NCI-H2196 treated with DMSO at 0.1 percent for 48 hours (cell line): Measurements from ENCODE around the gene VPS4A.

Source experiments
- DNase-seq: peaks from one replicate; lab custom pipeline; 2025; ENCODE audit not compliant: unreplicated experiment; lab: John Stamatoyannopoulos, UW

Gene VPS4A

DNA sequence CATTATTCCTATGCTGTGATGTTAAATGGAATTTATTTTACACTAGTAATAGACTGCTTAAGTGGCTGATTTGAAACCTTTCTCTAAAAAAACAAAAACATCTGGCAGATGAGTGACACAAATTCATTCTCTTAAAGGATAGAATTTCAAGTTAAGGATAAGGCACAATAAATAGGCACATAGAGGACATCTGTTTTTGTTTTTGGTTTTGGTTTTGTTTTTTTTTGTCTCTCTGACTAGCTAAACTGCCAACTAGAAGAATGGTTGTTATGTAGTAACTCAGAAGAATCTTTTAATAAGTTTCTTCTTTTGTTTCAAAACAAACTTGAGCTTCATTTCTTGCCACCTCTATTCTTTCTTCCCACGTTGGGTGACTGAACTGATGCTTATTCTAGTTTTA is 5.1 kb upstream of the VPS4A start:
- no peak for DNase-seq

GRCh38 chr16:69307091-69307490 is 4.1 kb upstream of the VPS4A start:
- no peak for DNase-seq

DNA sequence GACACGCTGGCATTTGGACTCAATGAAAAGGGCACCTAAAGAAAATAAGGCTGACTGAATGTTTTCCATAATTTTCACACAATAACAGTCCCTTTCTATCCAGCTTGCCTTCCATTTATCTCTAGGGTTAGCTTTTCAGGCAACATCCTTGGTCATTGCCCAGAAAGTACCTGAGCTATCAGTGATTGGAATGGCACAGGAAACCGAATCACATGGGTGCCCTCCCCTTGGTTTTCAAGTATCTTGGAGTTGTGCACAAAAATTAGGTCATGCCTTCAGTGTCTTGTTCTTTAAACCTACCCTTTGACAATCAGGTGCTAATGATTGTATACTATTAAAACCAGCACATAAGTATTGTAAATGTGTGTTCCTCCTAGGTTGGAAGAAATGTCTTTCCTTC is 3.3 kb upstream of the VPS4A start:
- no peak for DNase-seq

DNA sequence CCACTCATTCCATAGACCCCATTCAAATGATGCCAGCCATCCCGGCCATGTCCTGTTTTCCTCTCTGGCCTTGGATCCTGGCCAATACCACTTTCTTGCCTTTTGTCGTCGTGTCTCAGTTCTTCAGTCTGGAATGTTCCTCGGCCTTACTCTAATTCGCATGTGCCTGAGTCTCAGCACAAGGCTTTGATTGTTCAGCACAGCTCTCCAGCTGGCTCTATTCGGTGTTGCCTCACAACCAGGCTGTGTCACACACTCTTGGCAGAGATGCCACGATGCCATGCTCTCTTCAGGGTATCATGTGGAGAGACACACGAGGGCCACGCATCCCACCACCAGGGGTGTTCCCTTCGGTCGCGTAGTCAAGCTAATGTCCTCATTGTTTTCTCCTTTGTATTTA is 1.8 kb upstream of the VPS4A start:
- no peak for DNase-seq

DNA sequence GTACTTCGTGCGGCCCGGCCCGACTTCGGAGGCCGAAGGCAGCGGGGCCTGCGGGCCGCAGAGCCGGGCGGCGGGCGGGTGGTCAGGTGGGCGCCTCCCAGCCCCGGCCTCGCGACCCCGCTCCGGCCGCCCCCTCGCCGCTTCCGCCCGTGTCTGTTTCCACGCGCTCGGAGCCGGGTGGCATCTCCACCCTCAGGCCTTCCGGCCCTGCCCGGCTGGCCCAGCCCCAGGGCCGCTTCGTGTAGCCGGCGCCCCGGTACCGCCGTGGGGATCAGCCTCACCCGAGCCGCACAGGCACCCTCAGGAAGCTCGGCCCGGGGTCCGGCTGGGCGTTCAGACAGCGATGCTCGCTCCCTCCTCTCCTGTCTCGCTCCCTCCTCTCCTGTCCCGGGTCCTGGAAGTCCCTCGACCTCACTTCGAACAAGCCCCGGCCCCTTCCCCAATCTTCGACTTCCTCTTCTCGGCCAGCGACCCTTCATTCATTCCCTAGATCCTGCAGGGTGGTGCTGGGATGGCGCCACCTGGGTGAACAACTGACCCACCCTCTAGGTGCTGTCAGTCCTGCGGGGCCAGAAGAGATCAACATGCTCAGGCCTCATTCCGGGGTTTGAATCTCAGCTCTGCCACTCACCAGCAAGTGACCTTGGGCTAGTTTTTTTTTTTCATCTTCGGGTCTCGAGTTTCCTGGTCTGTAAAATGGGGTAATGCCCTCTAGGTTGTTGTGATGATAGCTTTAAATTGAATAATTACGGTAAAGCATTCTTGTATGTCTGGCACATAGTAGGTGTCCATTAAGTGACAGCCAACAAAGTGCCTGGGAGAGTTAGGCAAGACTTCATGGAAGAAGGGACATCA is 610 bp downstream of the VPS4A start:
- DNase-seq = no peak

- DNase-seq = no peak
Measured at GRCh38 chr16:69313469-69313868, 2.3 kb downstream of the VPS4A start.

DNA sequence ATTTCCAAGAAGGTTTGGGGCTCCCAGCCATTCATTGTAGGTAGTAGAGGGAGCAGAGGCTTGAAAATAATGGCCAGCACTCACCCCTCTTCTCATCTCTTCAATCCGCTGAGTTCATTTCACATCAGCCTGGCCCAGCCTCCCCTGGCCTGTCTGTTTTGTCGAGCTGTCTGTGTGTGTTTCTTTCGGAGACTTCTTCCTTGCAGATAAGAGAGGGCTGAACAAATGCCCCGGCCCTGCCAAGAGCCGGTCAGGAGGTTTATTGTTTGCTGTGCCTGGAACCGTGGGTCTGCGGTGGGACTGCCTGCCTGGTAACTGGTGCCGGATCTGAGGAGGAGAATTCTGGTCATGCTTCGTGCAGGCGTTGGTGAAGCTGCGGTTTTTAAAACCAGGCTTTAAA is 3.4 kb downstream of the VPS4A start:
- DNase-seq = no peak

- no peak for DNase-seq
Measured at GRCh38 chr16:69315486-69316311, 4.5 kb downstream of the VPS4A start.

DNA sequence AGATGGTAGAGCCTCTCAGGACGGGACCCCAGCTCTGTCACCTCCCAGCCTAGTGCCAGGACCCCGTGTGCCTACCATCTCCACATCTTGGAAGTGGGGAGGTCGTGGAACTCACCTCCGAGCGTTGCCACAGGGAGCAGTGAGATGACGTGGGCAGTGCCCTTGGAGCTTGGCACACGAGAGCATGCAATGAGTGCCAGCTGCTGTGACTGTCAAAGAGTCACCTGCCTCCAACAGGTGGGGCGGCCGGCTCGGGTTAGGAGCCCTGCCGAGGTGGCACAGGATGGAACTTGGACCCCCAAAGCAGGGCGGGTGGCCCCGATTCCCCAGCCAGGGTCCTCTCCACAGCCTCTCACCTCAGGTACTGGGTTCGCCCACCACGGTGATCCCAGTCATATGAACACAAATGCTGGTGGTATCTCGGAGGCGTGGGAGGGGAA is 5.5 kb downstream of the VPS4A start:
- no peak for DNase-seq

DNA sequence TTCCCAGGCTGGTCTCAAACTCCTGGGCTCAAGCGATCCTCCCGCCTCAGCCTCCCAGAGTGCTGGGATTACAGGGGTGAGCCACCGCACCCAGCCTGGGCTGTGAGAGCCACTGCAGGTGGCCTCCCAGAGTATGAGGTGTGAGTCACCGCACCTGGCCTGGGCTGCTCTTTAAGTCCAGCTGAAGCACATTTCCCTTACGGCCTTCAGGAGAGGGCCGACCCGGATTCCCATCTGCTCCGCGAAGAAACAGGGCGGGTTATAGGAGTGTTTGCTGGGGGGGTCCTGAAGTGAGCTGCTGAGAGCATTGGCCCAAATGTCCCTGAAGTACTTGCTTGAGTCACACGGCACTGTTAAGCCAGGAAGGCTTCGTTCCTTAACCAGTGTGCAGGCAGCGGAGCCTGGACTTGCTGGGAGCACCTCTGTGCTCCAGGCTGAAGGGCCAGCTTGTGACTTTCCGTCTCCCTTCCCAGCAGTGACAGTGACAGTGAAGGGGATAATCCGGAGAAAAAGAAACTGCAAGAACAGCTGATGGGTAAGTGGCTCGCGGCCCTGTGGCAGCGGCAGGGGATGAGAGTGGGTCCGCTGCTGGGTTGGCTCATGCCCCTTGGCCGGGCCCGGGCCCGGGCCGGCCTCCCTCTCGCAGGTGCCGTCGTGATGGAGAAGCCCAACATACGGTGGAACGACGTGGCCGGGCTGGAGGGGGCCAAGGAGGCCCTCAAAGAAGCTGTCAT is 7.2 kb downstream of the VPS4A start:
- DNase-seq = no peak

DNA sequence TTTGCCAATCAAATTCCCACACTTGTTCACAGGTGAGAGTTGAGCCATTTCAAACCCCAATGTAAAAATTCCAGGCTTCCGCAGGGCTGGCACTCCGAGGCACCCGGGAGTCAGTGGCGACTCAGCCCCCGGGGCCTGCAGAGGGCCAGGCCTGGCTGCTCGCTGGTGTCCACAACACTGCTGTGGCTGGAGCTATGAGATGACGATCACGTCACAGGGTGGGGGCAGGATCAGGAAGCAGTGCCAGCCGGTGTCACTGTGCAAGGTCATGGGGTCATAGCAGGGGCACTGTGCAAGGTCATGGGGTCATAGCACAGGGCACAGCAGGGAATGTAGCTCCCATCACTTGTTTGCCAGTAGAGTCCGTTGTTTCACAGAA is 7.8 kb downstream of the VPS4A start:
- DNase-seq = no peak

- no peak for DNase-seq
Measured at GRCh38 chr16:69319381-69319780, 8.2 kb downstream of the VPS4A start.

GRCh38 chr16:69319826-69320739 is 8.9 kb downstream of the VPS4A start:
- no peak for DNase-seq

GRCh38 chr16:69320740-69321073 is 9.6 kb downstream of the VPS4A start:
- DNase-seq = no peak

DNA sequence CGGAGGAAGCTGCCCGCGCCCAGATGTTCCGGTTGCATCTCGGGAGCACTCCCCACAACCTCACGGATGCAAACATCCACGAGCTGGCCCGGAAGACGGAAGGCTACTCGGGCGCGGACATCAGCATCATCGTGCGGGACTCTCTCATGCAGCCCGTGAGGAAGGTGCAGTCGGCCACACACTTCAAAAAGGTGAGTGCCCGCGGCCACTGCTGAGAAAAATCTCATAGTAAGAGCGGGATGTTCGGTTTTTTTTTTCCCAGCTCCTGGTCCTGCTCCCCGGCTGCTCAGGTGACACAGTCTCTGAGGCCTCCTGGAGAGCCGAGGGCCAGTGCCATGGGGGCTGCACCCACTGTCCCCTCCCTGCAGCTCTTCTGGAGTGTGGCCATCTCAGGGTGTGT is 9.9 kb downstream of the VPS4A start:
- no peak for DNase-seq

DNA sequence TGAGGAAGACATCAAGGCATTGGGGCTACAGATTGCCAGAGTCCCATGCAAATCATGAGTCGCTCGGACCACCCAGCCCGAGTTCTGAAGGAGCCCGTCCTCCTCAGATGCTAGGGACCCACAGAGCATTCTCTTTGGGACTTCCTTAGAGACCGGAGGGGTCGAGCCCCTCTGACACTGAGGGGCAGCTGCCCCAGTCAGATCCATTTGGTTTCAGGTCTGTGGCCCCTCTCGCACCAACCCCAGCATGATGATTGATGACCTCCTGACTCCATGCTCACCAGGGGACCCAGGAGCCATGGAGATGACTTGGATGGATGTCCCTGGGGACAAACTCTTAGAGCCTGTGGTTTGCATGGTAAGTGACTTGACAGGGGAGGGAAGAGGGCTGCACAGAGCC is 11.2 kb downstream of the VPS4A start:
- DNase-seq = no peak

DNA sequence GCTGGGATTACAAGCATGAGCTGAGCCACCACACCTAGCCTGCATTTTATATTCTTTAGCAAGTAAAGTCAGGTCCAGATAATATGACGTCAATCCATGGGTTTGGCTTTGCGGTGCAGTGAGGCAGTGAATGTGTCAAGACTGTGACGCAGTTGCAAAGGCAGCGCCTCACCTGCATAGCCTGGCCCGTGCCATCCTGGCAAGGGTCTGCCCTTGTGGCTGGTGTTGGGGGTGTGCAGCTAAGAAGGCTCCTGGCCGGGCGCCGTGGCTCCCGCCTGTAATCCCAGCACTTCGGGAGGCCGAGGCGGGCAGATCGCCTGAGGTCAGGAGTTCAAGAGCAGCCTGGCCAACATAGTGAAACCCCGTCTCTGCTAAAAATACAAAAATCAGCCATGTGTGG is 12.3 kb downstream of the VPS4A start:
- DNase-seq = no peak

GRCh38 chr16:69324013-69324531 is 12.9 kb downstream of the VPS4A start:
- no peak for DNase-seq

- no peak for DNase-seq
Measured at GRCh38 chr16:69324585-69325253, 13.6 kb downstream of the VPS4A start.

DNA sequence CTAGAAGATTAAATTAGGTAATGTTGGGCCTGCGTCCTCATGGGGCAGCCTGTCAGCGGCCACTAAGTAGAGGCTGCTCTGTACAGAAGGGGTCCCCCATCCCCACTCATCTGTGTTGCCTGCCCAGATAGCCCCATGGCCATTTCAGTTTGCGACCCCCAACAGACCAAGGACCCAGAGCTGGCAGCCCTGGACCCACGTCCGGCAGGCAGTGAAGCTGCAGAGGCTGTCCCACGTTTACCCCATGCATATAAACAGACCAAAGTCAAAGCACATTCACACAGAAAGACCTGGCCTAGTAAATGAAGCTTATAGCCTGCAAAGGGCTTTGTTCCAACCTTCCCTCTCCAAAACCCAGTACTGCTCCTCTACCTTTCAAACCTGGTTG is 14.6 kb downstream of the VPS4A start:
- no peak for DNase-seq
